HG03575 (cell line): ENCODE measurements around the gene KLK4.

Experiments used
- ATAC-seq: cut with Tn5 transposase; IDR thresholded peaks from one replicate; pipeline ENCODE4 v1.9.1; 2021; ENCODE audit not compliant: unreplicated experiment, insufficient number of reproducible peaks, low FRiP score; ENCODE audit errors: extremely low read depth

The KLK4 gene

GRCh38 chr19:50891253-50891625 is 20.0 kb downstream of the KLK4 start:
- no peak for ATAC-seq

- no peak for ATAC-seq
These were observed 20.6 kb downstream of the KLK4 start for GRCh38 chr19:50890422-50891252.

GRCh38 chr19:50889638-50890037 is 21.6 kb downstream of the KLK4 start:
- ATAC-seq = no peak

GRCh38 chr19:50882188-50882587 is 29.0 kb downstream of the KLK4 start:
- no peak for ATAC-seq

- no peak for ATAC-seq
These were observed 31.0 kb downstream of the KLK4 start for GRCh38 chr19:50880241-50880640.

GRCh38 chr19:50878851-50879250 is 32.3 kb downstream of the KLK4 start:
- ATAC-seq = no peak

- ATAC-seq = no peak
These were observed 33.9 kb downstream of the KLK4 start for GRCh38 chr19:50877338-50877737.

GRCh38 chr19:50876456-50876855 is 34.7 kb downstream of the KLK4 start:
- ATAC-seq = no peak

GRCh38 chr19:50875795-50876422 is 35.3 kb downstream of the KLK4 start:
- ATAC-seq = no peak

- ATAC-seq = no peak
These were observed 37.0 kb downstream of the KLK4 start for GRCh38 chr19:50874211-50874610.

GRCh38 chr19:50873056-50873455 is 38.1 kb downstream of the KLK4 start, which contains the start of gene KLK2:
TSS of gene KLK2 (plus strand) at chr19:50873439. CDS start at chr19:50873474, 35 bp downstream.
- no peak for ATAC-seq

GRCh38 chr19:50870417-50871089 is 40.6 kb downstream of the KLK4 start:
- no peak for ATAC-seq

GRCh38 chr19:50869479-50869878 is 41.7 kb downstream of the KLK4 start:
- no peak for ATAC-seq

- ATAC-seq = no peak
These were observed 49.5 kb downstream of the KLK4 start for GRCh38 chr19:50861496-50862286.

GRCh38 chr19:50861010-50861409 is 50.2 kb downstream of the KLK4 start:
- ATAC-seq = no peak

GRCh38 chr19:50859849-50860248 is 51.3 kb downstream of the KLK4 start:
- ATAC-seq = no peak

GRCh38 chr19:50858886-50859285 is 52.3 kb downstream of the KLK4 start:
- ATAC-seq = no peak

- no peak for ATAC-seq
These were observed 53.8 kb downstream of the KLK4 start for GRCh38 chr19:50857366-50857765.
